HepG2 (cell line): Measurements from ENCODE around the gene KRT6C. TPM values are rescaled to one million over a fixed set of nuclear protein-coding genes. Genes with fewer than 3 reads are reported as not detected.

Source experiments
- CENPX ChIP-seq: sonication (generic); formaldehyde crosslinking; IDR thresholded peaks from 2 replicates; pipeline ENCODE4 v1.9.0; 2021; ENCODE audit warnings: mild to moderate bottlenecking, missing genetic modification reagents, moderate library complexity
- FUBP1 ChIP-seq: sonication (generic); formaldehyde crosslinking; IDR thresholded peaks from 2 replicates; pipeline ENCODE4 v1.5.1; 2020; ENCODE audit warnings: missing genetic modification reagents, mild to moderate bottlenecking, borderline replicate concordance
- RAD51 ChIP-seq: fragments of 450-650 bp; IDR thresholded peaks from 2 replicates; pipeline ENCODE4 v1.6.1; 2016; ENCODE audit warnings: borderline replicate concordance
- SKIL ChIP-seq: sonication (generic); formaldehyde crosslinking; IDR thresholded peaks from 2 replicates; pipeline ENCODE4 v1.8.0; 2022; ENCODE audit warnings: missing genetic modification reagents, mild to moderate bottlenecking, moderate library complexity, borderline replicate concordance
- SNAPC4 ChIP-seq: sonication (generic); formaldehyde crosslinking; IDR thresholded peaks from 2 replicates; pipeline ENCODE4 v1.4.0; 2020; ENCODE audit warnings: mild to moderate bottlenecking, missing genetic modification reagents
- polyA plus RNA-seq, 8 experiments: library from polyadenylated mRNA; depleted of rRNA in 3 of 8; stranded (reverse) in 7 of 8; unstranded in 1 of 8; fragments of >200 nt; fragmentation: Illumina TruSeq in 4 of 8; extraction: Trizol in 4 of 8; gene quantifications; 2 replicates each; pipeline versions ENCODE4 v1.2.1 to v1.2.3, GENCODE V29; 2011 to 2016; ENCODE audit warnings: low read depth in 4 of 8, missing spikeins in 1 of 8, mixed read lengths in 1 of 8; ENCODE audit not compliant: insufficient read depth in 1 of 8
- total RNA-seq, 5 experiments: library from RNA; depleted of rRNA; stranded (reverse); fragments of >200 nt; fragmentation: Illumina TruSeq; extraction: Trizol; gene quantifications; 2 replicates each; pipeline ENCODE4 v1.2.3, GENCODE V29; 2016; ENCODE audit warnings: low read depth in 1 of 5

The KRT6C gene
- total and polyA plus RNA-seq, 2 of the 13 experiments (the other 11 are each of a cell fraction or from before 2014, with no cell fraction given) = 0.03 TPM; not detected in 1

- TF ChIP-seq SKIL (CRISPR knock-in tag) (no peak), FUBP1 (no peak), CENPX (CRISPR knock-in tag) (no peak), RAD51 (no peak), SNAPC4 (CRISPR knock-in tag) (no peak)
- TF ChIP-seq, all 625 proteins: peak for 0
Measured at GRCh38 chr12:52508211-52508610, 34.6 kb upstream of the KRT6C start (continued).
